ENCODE results near the gene AP1M1. TPM values are rescaled to one million over a fixed set of nuclear protein-coding genes. Genes with fewer than 3 reads are reported as not detected.

The AP1M1 gene
- total and polyA plus RNA-seq, 2 of the 4 experiments (the other 2 are of a cell fraction), result 85.1 to 99.1 TPM

GRCh38 chr19:16175954-16176353 is 21.8 kb upstream of the AP1M1 start:
- Histone ChIP-seq H2BK15ac (ENCODE audit: low read depth, low read length) (no peak overlapping the region), H3K4ac (ENCODE audit: low read depth, low read length) (no peak overlapping the region), H2AK9ac (replicated peaks; ENCODE audit: low read depth, low read length, poor library complexity) (no peak overlapping the region), H3K27me3 (ENCODE audit: control insufficient read depth, insufficient read depth, low read length) (no peaks in the 10 kb centered on the region), H4K20me1 (ENCODE audit: insufficient read depth, low read length) (no peaks in the 10 kb centered on the region), H3K36me3 (ENCODE audit: control insufficient read depth, insufficient read depth, low read length) (no peaks in the 10 kb centered on the region), H4K91ac (ENCODE audit: insufficient read depth, low read depth, low read length) (no peak overlapping the region), H3K4me2 (ENCODE audit: low read depth, low read length) (no peak overlapping the region), H2AK5ac (ENCODE audit: low read depth, low read length) (no peak overlapping the region), H3K79me1 (ENCODE audit: low read depth in 1 of 2, low read length in 2 of 2) (no peaks in the 10 kb centered on the region), H2BK5ac (ENCODE audit: low read depth, low read length, poor library complexity, severe bottlenecking) (no peak overlapping the region), H4K5ac (ENCODE audit: low read depth, low read length) (no peak overlapping the region), H2BK120ac (ENCODE audit: low read depth, low read length) (no peak overlapping the region), H3K18ac (ENCODE audit: low read depth, low read length) (no peak overlapping the region), H3K27ac (ENCODE audit: insufficient read depth, low read length) (no peak overlapping the region), H3K4me1 (ENCODE audit: control insufficient read depth, insufficient read depth, low read length) (peaks cover 4% of the 10 kb centered on the region; the same call in 1 of the 2 replicates), H4K8ac (ENCODE audit: low read depth in 2 of 2, low read length in 2 of 2) (no peak overlapping the region), H3K14ac (replicated peaks; ENCODE audit: low read depth, low read length) (no peak overlapping the region), H2AFZ (replicated peaks; ENCODE audit: low read length, poor library complexity) (no peak overlapping the region), H3K9me3 (ENCODE audit: control insufficient read depth, insufficient read depth, low read length) (0 out of 2 replicates have a peak, but pooled peaks cover 5% of the 10 kb centered on the region), H3K9ac (ENCODE audit: low read depth, low read length) (no peak overlapping the region), H3K23ac (ENCODE audit: low read depth, low read length) (no peak overlapping the region), H3K4me3 (ENCODE audit: insufficient read depth, low read depth, low read length) (no peak overlapping the region), H3K56ac (ENCODE audit: extremely low read depth, insufficient read depth, low read length) (no peak overlapping the region), H3K9me1 (ENCODE audit: insufficient read depth, low read length) (no peaks in the 10 kb centered on the region), H2BK20ac (ENCODE audit: low read depth, low read length) (no peak overlapping the region)
- WGBS, 2 experiments (ENCODE audit: extremely low coverage in 2 of 2, insufficient read length in 1 of 2), result no CpG with 5 or more reads among the region's 2 CpGs
- dilution Hi-C loops (cut with HindIII; ENCODE audit: low sequenced_read_pairs, unreplicated experiment) (no loop called here), intact Hi-C loops (cut with micrococcal nuclease) (no loop called here), in situ Hi-C loops (cut with MboI; ENCODE audit: low sequenced_read_pairs) (loop anchor here (5.0 to 25.0 kb wide), 5 partner anchors 134 to 1064 kb away; partner anchors contain the start of genes AKAP8L, CYP4F3 and SYDE1)
- no peak for TF ChIP-seq FOS (IDR thresholded peaks at IDR 0.05; ENCODE audit: low read depth, low read length)
- TF ChIP-seq, protein P1, sequence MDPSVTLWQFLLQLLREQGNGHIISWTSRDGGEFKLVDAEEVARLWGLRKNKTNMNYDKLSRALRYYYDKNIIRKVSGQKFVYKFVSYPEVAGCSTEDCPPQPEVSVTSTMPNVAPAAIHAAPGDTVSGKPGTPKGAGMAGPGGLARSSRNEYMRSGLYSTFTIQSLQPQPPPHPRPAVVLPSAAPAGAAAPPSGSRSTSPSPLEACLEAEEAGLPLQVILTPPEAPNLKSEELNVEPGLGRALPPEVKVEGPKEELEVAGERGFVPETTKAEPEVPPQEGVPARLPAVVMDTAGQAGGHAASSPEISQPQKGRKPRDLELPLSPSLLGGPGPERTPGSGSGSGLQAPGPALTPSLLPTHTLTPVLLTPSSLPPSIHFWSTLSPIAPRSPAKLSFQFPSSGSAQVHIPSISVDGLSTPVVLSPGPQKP (IDR thresholded peaks at IDR 0.05; ENCODE audit: borderline replicate concordance, low read depth, low read length), result no peak
- TF ChIP-seq NFE2L2 (IDR thresholded peaks at IDR 0.05; ENCODE audit: low read depth, low read length), result no peak
- TF ChIP-seq MAZ (IDR thresholded peaks at IDR 0.05; ENCODE audit: borderline replicate concordance, low read depth, low read length), result no peak
- TF ChIP-seq RAD21 (IDR thresholded peaks at IDR 0.05; ENCODE audit: low read length), result no peak
- TF ChIP-seq SMC3 (IDR thresholded peaks at IDR 0.05; ENCODE audit: low read depth, low read length), result no peak
- TF ChIP-seq RCOR1 (IDR thresholded peaks at IDR 0.05; ENCODE audit: insufficient replicate concordance, low read length), result no peak
- no peak for TF ChIP-seq CTCF (conservative IDR thresholded peaks at IDR 0.05; ENCODE audit: low read depth, low read length)
- no peak for TF ChIP-seq RFX5 (IDR thresholded peaks at IDR 0.05; ENCODE audit: low read depth, low read length)
- no peak for TF ChIP-seq CEBPB (IDR thresholded peaks at IDR 0.05; ENCODE audit: low read depth, low read length)
- TF ChIP-seq MXI1 (IDR thresholded peaks at IDR 0.05; ENCODE audit: borderline replicate concordance, low read depth, low read length), result no peak
- TF ChIP-seq MAFK (IDR thresholded peaks at IDR 0.05; ENCODE audit: low read depth, low read length), result no peak
- TF ChIP-seq USF2 (IDR thresholded peaks at IDR 0.05; ENCODE audit: low read depth, low read length), result no peak
- no peak for TF ChIP-seq CHD1 (IDR thresholded peaks at IDR 0.05; ENCODE audit: low read depth, low read length)
- CTCF ChIA-PET, result no interaction called here
- POLR2A ChIA-PET (ENCODE audit: unreplicated experiment), result no interaction called here
- no peak for ATAC-seq (ENCODE audit: low read depth)
- BruUV-seq (replicated peaks), result no TSS peak
- no peak for DNase-seq

All from IMR-90 (cell line).